RPMI8226 (cell line): Measurements from ENCODE around the gene FGA.
"Not testable (repeated sequence)": the region's sequence is repeated elsewhere in the genome, so short reads cannot be mapped to it uniquely, and the experiment has no call there.

Experiments used
- DNase-seq: peaks from one replicate; pipeline ENCODE4 v3.0.0-alpha.2; 2015

FGA gene

GRCh38 chr4:154606728-154607723 lies 16.5 kb upstream of the FGA start:
- DNase-seq = no peak

DNA sequence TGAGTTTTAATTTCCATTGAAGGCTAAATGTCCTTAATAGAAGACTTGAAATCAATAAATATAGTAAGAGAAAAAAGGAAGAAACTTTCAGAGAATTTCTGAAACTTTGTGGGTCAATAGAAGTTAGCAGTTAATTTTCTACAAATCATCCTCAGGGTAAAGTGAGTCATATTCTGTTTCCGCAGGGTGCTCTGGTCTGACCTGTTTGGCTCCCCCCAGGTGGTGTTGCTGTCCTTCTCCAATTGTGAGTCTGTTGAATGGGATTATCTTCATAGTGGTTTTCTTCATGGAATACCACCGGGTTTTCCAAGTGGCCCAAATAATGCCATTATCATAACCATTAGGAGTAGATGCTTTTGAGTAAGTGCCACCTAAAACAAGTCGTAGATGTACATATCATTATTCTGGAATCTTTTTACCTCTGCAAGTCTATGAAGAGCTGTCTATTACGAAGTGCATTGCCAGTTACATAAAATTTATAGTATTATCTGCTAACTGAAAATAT lies 14.2 kb upstream of the FGA start:
- no peak for DNase-seq

- no peak for DNase-seq
These were observed 12.7 kb upstream of the FGA start for GRCh38 chr4:154603033-154603943.

DNA sequence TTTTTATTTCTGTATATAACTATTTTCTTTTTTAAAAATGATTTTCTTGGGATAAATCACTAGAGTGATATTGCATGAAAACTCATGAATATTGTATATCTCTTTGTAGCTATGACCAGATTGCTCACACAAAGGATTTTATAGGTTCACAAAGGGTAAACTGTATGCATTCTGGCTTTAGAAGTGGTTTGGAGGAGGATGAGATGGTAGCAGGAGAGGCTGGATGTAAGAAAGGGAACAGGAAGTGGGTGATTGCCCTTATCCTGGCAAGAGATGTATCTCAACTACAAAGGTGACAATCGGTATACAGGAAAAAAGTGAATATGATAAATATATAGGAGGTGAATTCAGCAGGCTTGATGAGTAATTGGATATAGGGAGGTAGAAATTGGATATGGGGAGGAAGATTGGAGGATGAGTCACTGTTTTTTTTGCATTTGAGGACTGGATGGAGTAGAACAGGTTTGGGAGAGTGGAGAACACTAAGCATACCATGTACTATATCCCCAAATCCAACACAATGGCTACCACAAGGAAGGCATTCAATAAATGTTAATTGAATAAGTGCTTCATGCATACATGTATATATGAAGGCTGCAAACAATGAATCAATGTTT lies 12.0 kb upstream of the FGA start:
- DNase-seq = no peak

DNA sequence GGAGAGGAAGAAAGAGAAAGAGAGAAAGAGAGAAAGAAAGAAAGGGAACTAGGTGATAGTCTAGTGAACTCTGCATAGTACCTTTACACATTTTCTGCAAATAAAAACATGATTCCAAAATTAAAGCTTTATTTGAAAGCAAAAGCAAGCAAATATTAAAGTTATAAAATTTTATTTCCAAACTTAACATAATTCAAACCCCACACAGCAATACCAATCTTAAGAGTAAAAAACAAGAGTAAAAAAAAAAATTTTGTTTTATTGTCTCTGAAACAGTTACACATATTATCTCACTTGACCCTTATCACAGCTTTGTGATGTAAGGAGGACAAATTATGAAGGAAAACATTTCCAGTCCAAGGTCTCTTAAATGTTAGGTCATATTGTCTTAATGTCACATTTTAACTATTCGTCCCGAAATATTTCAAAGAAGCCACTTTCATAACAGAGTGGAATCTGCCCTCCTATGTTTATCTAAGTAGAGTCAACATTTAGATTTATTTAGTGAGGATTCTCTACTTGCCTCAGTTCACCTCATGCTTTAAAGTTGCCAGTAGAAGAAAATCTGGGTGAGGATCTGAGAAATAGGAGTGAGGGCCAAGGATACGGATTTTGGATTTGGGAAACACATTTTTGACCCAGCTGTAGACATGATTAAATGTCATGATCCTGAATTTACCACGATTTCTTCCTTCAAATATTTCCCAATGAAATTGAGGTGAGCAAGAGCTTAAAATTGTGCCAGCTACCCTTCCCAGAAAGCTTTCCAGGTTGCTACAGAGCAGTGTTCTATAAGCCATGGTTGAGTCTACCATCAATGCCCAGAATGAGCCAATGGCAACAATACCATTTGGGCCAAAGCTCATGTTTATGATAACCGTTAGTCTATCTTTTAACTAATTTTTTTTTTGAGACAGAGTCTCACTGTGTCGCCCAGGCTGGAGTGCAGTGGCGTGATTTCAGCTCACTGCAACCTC lies 7.5 kb upstream of the FGA start:
- no peak for DNase-seq

- not testable (repeated sequence) for DNase-seq
These were observed 6.7 kb upstream of the FGA start for GRCh38 chr4:154597281-154597680.

DNA sequence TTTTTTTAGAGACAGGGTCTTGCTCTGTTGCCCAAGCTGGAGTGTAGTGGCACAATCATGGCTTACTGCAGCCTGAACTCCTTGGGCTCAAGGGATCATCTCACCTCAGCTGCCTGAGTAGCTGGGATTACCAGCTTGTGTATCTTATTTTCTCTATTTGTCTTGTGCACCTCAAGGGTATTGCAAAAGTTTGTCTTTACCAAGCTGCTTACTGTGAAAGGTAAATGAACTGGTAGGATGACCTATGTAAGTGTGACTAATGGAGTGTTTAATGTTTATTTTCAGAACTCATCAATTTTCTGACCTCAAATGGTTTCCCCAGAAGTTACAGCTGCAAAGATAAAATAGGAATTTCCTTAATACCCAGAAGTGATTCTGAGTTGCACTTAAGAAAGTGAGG lies 5.3 kb upstream of the FGA start:
- no peak for DNase-seq

GRCh38 chr4:154594343-154594742 lies 3.8 kb upstream of the FGA start:
- not testable (repeated sequence) for DNase-seq

DNA sequence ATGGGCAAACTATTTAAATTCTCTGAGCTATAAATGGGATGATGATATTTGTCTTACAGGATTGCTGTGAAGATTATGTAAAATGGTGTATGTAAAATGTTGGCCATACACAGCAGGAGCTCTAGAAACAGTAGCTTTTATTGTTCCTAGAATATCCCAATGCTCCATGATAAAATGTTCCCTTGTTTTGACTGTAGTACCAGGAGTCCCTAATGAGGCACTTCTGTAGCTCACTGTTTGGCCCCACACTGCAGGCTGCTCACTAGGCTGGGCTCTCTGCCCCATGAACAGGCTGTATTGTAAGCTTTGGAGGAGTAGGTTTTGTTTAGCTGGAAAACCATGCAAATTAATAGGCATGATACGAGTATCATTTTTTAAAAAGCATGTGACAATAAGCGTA lies 3.3 kb upstream of the FGA start:
- no peak for DNase-seq

GRCh38 chr4:154591890-154592289 lies 1.3 kb upstream of the FGA start:
- DNase-seq = no peak

GRCh38 chr4:154589296-154590197 lies 995 bp downstream of the FGA start:
- DNase-seq = no peak

DNA sequence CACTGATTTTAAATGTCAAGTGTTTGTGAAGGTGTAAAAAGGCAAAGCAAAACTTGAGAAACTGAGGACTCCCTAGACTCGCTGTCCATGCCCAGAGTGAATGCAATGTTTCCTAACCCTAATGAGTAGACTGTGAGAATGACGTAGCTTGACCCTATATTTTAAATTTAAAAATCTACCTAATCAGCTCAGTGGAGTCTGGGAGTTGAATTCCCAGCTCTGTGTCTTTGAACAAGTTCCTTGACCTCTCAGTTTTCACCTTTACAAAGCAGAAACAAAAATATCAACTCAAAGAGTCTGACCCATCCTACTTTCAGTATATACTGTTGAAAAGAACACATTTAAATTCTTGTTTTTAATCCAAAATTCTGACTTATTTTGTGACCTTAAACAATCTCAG lies 2.3 kb downstream of the FGA start:
- DNase-seq = no peak

DNA sequence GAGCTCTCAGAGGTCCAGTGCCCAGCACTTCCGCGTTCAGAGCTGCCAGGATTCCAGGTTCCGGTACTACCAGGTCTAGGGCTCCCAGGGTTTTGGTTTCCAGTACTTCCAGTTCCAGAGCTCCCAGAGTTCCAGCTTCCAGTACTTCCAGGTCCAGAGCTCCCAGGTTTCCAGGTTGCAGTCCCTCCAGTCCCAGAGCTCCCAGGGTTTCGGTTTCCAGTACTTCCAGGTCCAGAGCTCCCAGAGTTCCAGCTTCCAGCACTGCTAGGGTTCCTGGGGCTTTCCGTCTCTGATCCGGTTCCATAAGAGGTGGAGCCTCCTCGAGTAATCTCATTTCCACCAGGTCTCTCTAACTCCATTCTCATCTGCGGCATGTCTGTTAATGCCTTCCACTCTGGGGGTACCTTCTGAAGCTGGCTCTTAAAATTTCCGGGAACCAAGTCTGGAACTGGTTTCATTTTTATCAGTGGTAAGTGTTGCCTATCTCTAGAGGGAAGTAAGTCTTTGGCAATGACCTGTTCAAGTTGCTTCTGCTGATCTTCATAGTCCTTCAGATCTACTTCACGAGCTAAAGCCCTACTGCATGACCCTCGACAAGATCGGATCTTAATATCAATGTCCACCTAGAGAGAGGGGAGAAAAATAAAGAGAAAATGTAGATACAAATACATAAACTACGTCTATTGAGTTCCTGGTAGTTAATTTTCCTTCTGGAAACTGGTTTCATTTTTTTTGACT lies 4.1 kb downstream of the FGA start:
- DNase-seq = no peak

GRCh38 chr4:154585369-154586018 lies 5.0 kb downstream of the FGA start:
- DNase-seq = no peak

DNA sequence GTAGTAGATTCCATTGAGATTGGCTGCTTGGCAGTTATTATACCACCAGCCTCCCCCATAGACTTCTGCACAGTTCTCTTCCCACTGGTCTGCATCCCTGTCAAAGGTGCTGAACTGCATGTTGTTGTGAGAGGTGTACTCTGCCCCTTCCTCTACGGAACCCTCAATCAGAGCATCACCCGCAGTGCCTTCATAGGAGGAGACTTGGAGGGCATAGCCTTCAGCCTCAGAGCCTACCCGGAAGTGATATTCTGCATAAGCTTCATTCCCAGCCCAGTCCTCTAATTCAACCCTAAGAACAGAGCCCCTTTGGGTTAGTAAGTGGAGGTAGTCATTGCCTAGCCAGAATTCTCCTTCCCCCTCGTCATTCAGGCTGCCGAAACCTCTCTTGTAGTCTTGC lies 6.3 kb downstream of the FGA start:
- no peak for DNase-seq

DNA sequence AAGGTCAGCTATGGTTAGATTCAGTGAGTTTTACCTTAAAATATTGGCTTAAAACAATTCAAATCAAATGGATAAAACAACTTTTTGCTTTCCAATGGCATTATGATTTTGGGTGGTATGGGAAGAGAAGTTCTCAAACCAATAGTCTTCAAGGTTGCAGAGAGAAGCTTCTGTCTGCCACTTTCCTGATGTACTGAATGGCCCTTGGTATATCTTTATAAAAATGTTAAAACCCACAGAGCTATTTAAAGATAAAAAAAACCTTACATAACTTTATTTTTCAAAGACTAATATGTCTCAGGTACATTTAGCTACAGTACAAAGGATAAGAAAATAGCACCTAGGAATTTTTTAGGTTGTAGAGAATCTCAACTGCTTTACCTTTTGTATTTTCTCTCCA lies 6.9 kb downstream of the FGA start:
- DNase-seq = no peak

- DNase-seq = no peak
These were observed 7.3 kb downstream of the FGA start for GRCh38 chr4:154583230-154583629.

DNA sequence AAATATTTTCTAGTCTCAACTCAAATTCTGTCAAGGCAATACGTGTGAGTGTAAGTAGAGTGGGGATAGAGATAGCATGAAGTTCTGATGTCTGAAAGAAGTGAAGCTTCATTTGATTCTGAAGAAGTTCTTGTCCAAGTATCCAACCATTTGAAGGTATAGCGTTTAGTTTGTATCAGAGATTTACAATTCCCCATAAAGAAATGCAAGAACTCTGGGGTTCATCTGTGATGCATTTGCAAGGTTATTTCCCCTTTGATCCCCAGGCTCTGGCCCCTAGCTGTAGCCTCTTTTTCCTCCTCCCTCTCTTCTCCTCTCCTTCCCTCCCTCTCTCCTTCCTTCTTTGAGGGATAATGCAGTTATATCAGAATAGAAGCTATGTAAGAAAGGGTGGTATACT lies 7.8 kb downstream of the FGA start:
- DNase-seq = no peak

GRCh38 chr4:154579927-154580326 lies 10.6 kb downstream of the FGA start:
- no peak for DNase-seq
